Measurements from ENCODE around the gene C19orf81. TPM values are rescaled to one million over a fixed set of nuclear protein-coding genes. Genes with fewer than 3 reads are reported as not detected.

Gene C19orf81
- total and polyA plus RNA-seq, 2 of the 8 experiments (the other 6 are each of a cell fraction or from before 2014, with no cell fraction given): 11.7 to 13.0 TPM

GRCh38 chr19:50628551-50628950, 20.7 kb upstream of the C19orf81 start:
- DNase-seq (ENCODE audit: low read depth in 1 of 2, low spot score in 2 of 2) (no peak), FAIRE-seq (no peak)
- H2AFZ ChIP-seq (ENCODE audit: low read length): no peak overlapping the region
- ChIA-PET CTCF (ENCODE audit: partially characterized antibody) (interaction anchor here (0.6 to 1.9 kb wide), 14 partner anchors 8 to 306 kb away, joined by 3 to 11 read pairs (median 4); partner anchors contain the start of gene C19orf81), POLR2A (ENCODE audit: partially characterized antibody) (interaction anchor here (0.9 to 1.5 kb wide), 3 partner anchors 11 to 168 kb away, joined by 3 to 7 read pairs (median 4); no protein-coding TSS in a partner anchor)
- H4K20me1 ChIP-seq (replicated peaks in 1 of 2; ENCODE audit: control insufficient read depth in 1 of 2, insufficient read depth in 2 of 2, low read length in 2 of 2): no peaks in the 10 kb centered on the region
- H3K36me3 ChIP-seq (ENCODE audit: control insufficient read depth in 2 of 4, insufficient read depth in 4 of 4, low read length in 3 of 4): no peaks in the 10 kb centered on the region
- no peak overlapping the region for H3K27ac ChIP-seq (ENCODE audit: low read depth, low read length)
- H2BK15ac ChIP-seq (ENCODE audit: low read length): no peak overlapping the region
- no peak overlapping the region for H4K8ac ChIP-seq (ENCODE audit: extremely low read depth, insufficient read depth, low read length)
- H2BK5ac ChIP-seq (ENCODE audit: low read depth, low read length): no peak overlapping the region
- no peak overlapping the region for H3K14ac ChIP-seq (ENCODE audit: insufficient read length)
- no peaks in the 10 kb centered on the region for H3K27me3 ChIP-seq (replicated peaks in 1 of 4; ENCODE audit: control insufficient read depth in 3 of 4, extremely low read depth in 1 of 4, insufficient read depth in 3 of 4, low read length in 3 of 4)
- H2AK5ac ChIP-seq (ENCODE audit: low read depth, low read length): no peak overlapping the region
- H2BK12ac ChIP-seq (ENCODE audit: low read depth, low read length): no peak overlapping the region
- H3K9ac ChIP-seq (replicated peaks in 1 of 4; ENCODE audit: extremely low read depth in 1 of 4, low read depth in 3 of 4, low read length in 3 of 4): no peak overlapping the region
- 0 out of 7 replicates have a peak, but pooled peaks cover 0 to 4% (median 0%) of the 10 kb centered on the region in 4 experiments for H3K4me1 ChIP-seq (replicated peaks in 1 of 4; ENCODE audit: control insufficient read depth in 3 of 4, insufficient read depth in 4 of 4, low read length in 3 of 4)
- no peak overlapping the region for H2BK120ac ChIP-seq (replicated peaks; ENCODE audit: low read depth, low read length)
- WGBS, 2 experiments (ENCODE audit: extremely low coverage in 1 of 2, insufficient coverage in 1 of 2, insufficient read length in 1 of 2, insufficient replicate concordance in 2 of 2, low coverage in 1 of 2, low lambda C conversion rate in 2 of 2, missing lambda C conversion rate in 1 of 2): 88% methylated on average over 4 of the region's 7 CpGs; no CpG with 5 or more reads in 1 of the 2 experiments
- H3K23ac ChIP-seq (ENCODE audit: insufficient read length): no peak overlapping the region
- H3K56ac ChIP-seq (replicated peaks; ENCODE audit: insufficient read length, low read depth, low read length): no peak overlapping the region
- no peak overlapping the region for H3K4me2 ChIP-seq (ENCODE audit: insufficient read depth in 1 of 2, low read depth in 2 of 2, low read length in 2 of 2)
- no peak overlapping the region for H3K4ac ChIP-seq (replicated peaks; ENCODE audit: insufficient read length, low read depth, low read length)
- no peak overlapping the region for H4K91ac ChIP-seq (replicated peaks; ENCODE audit: insufficient read length, low read length)
- no peaks in the 10 kb centered on the region for H3K79me2 ChIP-seq (ENCODE audit: control insufficient read depth in 1 of 2, insufficient read depth in 2 of 2, low read length in 2 of 2)
- H3K4me3 ChIP-seq (ENCODE audit: extremely low read depth in 1 of 4, insufficient read depth in 2 of 4, low read depth in 3 of 4, low read length in 4 of 4): no peak overlapping the region
- no peak overlapping the region for H2BK20ac ChIP-seq (ENCODE audit: low read length)
- no peaks in the 10 kb centered on the region for H3K23me2 ChIP-seq (ENCODE audit: low read depth, low read length)
- TF ChIP-seq SP2 (IDR thresholded peaks at IDR 0.05; ENCODE audit: low read length): no peak
- no peak for TF ChIP-seq ATF3 (IDR thresholded peaks at IDR 0.05; ENCODE audit: insufficient read depth, low read depth, low read length)
- TF ChIP-seq POU5F1 (IDR thresholded peaks at IDR 0.05; ENCODE audit: low read depth, low read length): no peak
- TF ChIP-seq SP4 (IDR thresholded peaks at IDR 0.05; ENCODE audit: low read length): no peak
- TF ChIP-seq RBBP5 (IDR thresholded peaks at IDR 0.05; ENCODE audit: borderline replicate concordance, low read depth, low read length): no peak
- TF ChIP-seq ASH2L (IDR thresholded peaks at IDR 0.05; ENCODE audit: low read length): no peak
- no peak for TF ChIP-seq NANOG (IDR thresholded peaks at IDR 0.05; ENCODE audit: insufficient read depth, low read depth, low read length, poor library complexity, severe bottlenecking)
- no peak for TF ChIP-seq SP1 (IDR thresholded peaks at IDR 0.05; ENCODE audit: low read depth, low read length)
- H3K9me3 ChIP-seq (ENCODE audit: insufficient read depth in 2 of 2, low read depth in 1 of 2, low read length in 1 of 2): peaks cover 0 to 1% of the 10 kb centered on the region in 2 experiments; a peak in 2 of 4 replicates
- H3K79me1 ChIP-seq (ENCODE audit: low read depth, low read length): no peaks in the 10 kb centered on the region
- no peak overlapping the region for H4K5ac ChIP-seq (ENCODE audit: insufficient read length, low read depth, low read length)
- no peak overlapping the region for H3K18ac ChIP-seq (ENCODE audit: extremely low read depth, low read length)
